GM12878 (cell line): ENCODE data around the gene CIAO2A. TPM values are rescaled to one million over a fixed set of nuclear protein-coding genes. Genes with fewer than 3 reads are reported as not detected.
A peak's percentile ranks its signal among the peaks of the same experiment; 100 is the strongest.

Experiments
- ATAC-seq: fragments of 200-7000 bp; cut with Tn5 transposase; 3 replicates; pipeline ENCODE4 v1.9.1; 2020; ENCODE audit warnings: mild to moderate bottlenecking, moderate library complexity
- Bru-seq: library from RNA; stranded (reverse); fragments of 400-500 nt; gene quantifications from one replicate; lab custom pipeline; 2021; lab: Mats Ljungman, UMichigan
- BruChase-seq, 2 experiments: library from RNA; stranded (reverse); fragments of 400-500 nt; gene quantifications; one replicate each; lab custom pipeline; 2021; lab: Mats Ljungman, UMichigan
- BruUV-seq: library from RNA; stranded (reverse); fragments of 400-500 nt; replicated peaks from 2 replicates; lab custom pipeline; 2021; lab: Mats Ljungman, UMichigan
- CTCF ChIA-PET: fragments of 300-600 bp; sonication (Branson Sonifier 250); formaldehyde crosslinking; extraction: SDS; loops from one replicate; lab custom pipeline; 2021; ENCODE audit warnings: inconsistent platforms; lab: Yijun Ruan, JAX
- POLR2A ChIA-PET: fragments of 350-600 bp; formaldehyde crosslinking; extraction: SDS; loops from one replicate; lab custom pipeline; 2021; ENCODE audit warnings: inconsistent platforms; lab: Charles Lee
- RAD21 ChIA-PET: fragments of 300-600 bp; sonication (Branson Sonifier 250); formaldehyde crosslinking; loops from one replicate; lab custom pipeline; 2023; ENCODE audit warnings: antibody characterized with exemption; ENCODE audit not compliant: unreplicated experiment; lab: Charles Lee
- SMC1A ChIA-PET: fragments of 300-600 bp; sonication (Branson Sonifier 250); formaldehyde crosslinking; loops from one replicate; lab custom pipeline; 2023; ENCODE audit not compliant: unreplicated experiment, uncharacterized antibody; lab: Charles Lee
- DNase-seq: peaks from one replicate; pipeline ENCODE4 v3.0.0-alpha.2; 2011; ENCODE audit warnings: low read depth, low spot score
- FAIRE-seq: peaks from 3 replicates; lab custom pipeline; 2011; peaks lifted over from hg19 to GRCh38; lab: Jason Lieb, UNC
- H2AFZ ChIP-seq: 2 replicates; pipeline ENCODE4 v1.6.0; 2011; ENCODE audit warnings: low read depth, low read length, control low read depth; ENCODE audit not compliant: control insufficient read depth
- H3K27ac ChIP-seq: 2 replicates; pipeline ENCODE4 v1.5.1; 2011; ENCODE audit warnings: control low read depth; ENCODE audit not compliant: control insufficient read depth, insufficient read depth
- H3K27me3 ChIP-seq, 2 experiments: replicated peaks in 1 of 2; 2 replicates each; pipeline versions ENCODE4 v1.6.0 to v1.6.1; 2011; ENCODE audit warnings: low read length in 1 of 2; ENCODE audit not compliant: control insufficient read depth in 2 of 2, insufficient read depth in 2 of 2
- H3K36me3 ChIP-seq, 2 experiments: 2 replicates each; pipeline ENCODE4 v1.5.1; 2011; ENCODE audit warnings: low read length in 1 of 2; ENCODE audit not compliant: control insufficient read depth in 2 of 2, insufficient read depth in 2 of 2
- H3K4me1 ChIP-seq: 2 replicates; pipeline ENCODE4 v1.6.1; 2011; ENCODE audit warnings: mild to moderate bottlenecking, low read length, moderate library complexity, mixed read lengths; ENCODE audit not compliant: control insufficient read depth, insufficient read depth
- H3K4me2 ChIP-seq: 2 replicates; pipeline ENCODE4 v1.6.0; 2011; ENCODE audit warnings: control low read depth; ENCODE audit not compliant: control insufficient read depth, insufficient read depth
- H3K4me3 ChIP-seq: fragments of 200-600 bp; sonication (generic); 2 replicates; pipeline ENCODE4 v1.5.1; 2016
- H3K79me2 ChIP-seq: 2 replicates; pipeline ENCODE4 v1.6.0; 2011; ENCODE audit warnings: low read length; ENCODE audit not compliant: control insufficient read depth, insufficient read depth
- H3K9ac ChIP-seq: 2 replicates; pipeline ENCODE4 v1.8.0; 2011; ENCODE audit warnings: low read length, control low read depth, mixed read lengths; ENCODE audit not compliant: control insufficient read depth, insufficient read depth
- H3K9me3 ChIP-seq: replicated peaks from 3 replicates; pipeline ENCODE4 v1.5.1; 2011; ENCODE audit warnings: mild to moderate bottlenecking, low read length; ENCODE audit not compliant: control insufficient read depth, insufficient read depth
- H4K20me1 ChIP-seq: 2 replicates; pipeline ENCODE4 v1.6.0; 2011; ENCODE audit not compliant: control insufficient read depth, insufficient read depth
- BCLAF1 ChIP-seq: fragments of 450-650 bp; IDR thresholded peaks from 2 replicates; pipeline ENCODE4 v1.6.1; 2017; ENCODE audit warnings: antibody characterized with exemption, mild to moderate bottlenecking, moderate library complexity
- CHD1 ChIP-seq: IDR thresholded peaks from 2 replicates; pipeline ENCODE4 v1.6.1; 2012; ENCODE audit warnings: low read depth, low read length, improper control_type of control experiment
- DPF2 ChIP-seq: fragments of 450-650 bp; IDR thresholded peaks from 2 replicates; pipeline ENCODE4 v1.6.1; 2017; ENCODE audit warnings: mild to moderate bottlenecking
- E2F4 ChIP-seq: IDR thresholded peaks from 2 replicates; pipeline ENCODE4 v1.6.1; 2012; ENCODE audit warnings: low read depth, low read length, improper control_type of control experiment
- ELK1 ChIP-seq: IDR thresholded peaks from 2 replicates; pipeline ENCODE4 v1.6.1; 2012; ENCODE audit warnings: low read depth, low read length, improper control_type of control experiment
- GABPA ChIP-seq: IDR thresholded peaks from 2 replicates; pipeline ENCODE4 v1.6.1; 2014; ENCODE audit warnings: antibody characterized with exemption, low read depth, mild to moderate bottlenecking, inconsistent platforms
- IKZF1 ChIP-seq: fragments of 450-650 bp; conservative IDR thresholded peaks from 2 replicates; pipeline ENCODE4 v1.6.1; 2017; ENCODE audit warnings: antibody characterized with exemption, mild to moderate bottlenecking
- MXI1 ChIP-seq: fragments of 150-350 bp; IDR thresholded peaks from 2 replicates; pipeline ENCODE4 v1.6.1; 2011; ENCODE audit warnings: low read depth, mild to moderate bottlenecking, inconsistent platforms, low read length, improper control_type of control experiment
- POLR2A ChIP-seq: IDR thresholded peaks from 2 replicates; pipeline ENCODE4 v1.6.1; 2011; ENCODE audit warnings: low read depth, mild to moderate bottlenecking, low read length
- RELA ChIP-seq: fragments of 450-650 bp; IDR thresholded peaks from 2 replicates; pipeline ENCODE4 v1.8.0; 2014; ENCODE audit warnings: borderline replicate concordance; ENCODE audit not compliant: partially characterized antibody
- STAT3 ChIP-seq: IDR thresholded peaks from 2 replicates; pipeline ENCODE4 v1.6.1; 2011; ENCODE audit warnings: low read depth, low read length, improper control_type of control experiment
- ZNF384 ChIP-seq: IDR thresholded peaks from 2 replicates; pipeline ENCODE4 v1.6.1; 2012; ENCODE audit warnings: low read depth, mild to moderate bottlenecking, low read length, improper control_type of control experiment, borderline replicate concordance
- WGBS: methylation state at CpG from one replicate; pipeline ENCODE4 v1.1.6; 2016; ENCODE audit warnings: low lambda C conversion rate; ENCODE audit not compliant: insufficient replicate concordance, insufficient coverage; ENCODE audit errors: missing lambda C conversion rate; 5-methylcytosine and 5-hydroxymethylcytosine counted together
- in situ Hi-C: fragments of 300-500 bp; cut with MboI; formaldehyde crosslinking; loops from 9 replicates; pipeline ENCODE4 v1.14.3; 2018; ENCODE audit warnings: mixed read lengths
- intact Hi-C: fragments of 100-400 bp; cut with micrococcal nuclease; formaldehyde crosslinking; loops from one replicate; pipeline ENCODE4 v1.14.2; 2022; ENCODE audit not compliant: unreplicated experiment
- long read RNA-seq, 2 experiments: library from polyadenylated mRNA; unstranded; transcript quantifications; one replicate each; pipeline ENCODE4 v2.0.0, GENCODE V29; 2019 to 2020
- polyA minus RNA-seq, 3 experiments: library from RNA; depleted of rRNA, polyadenylated mRNA; stranded (reverse); fragments of >200 nt; gene quantifications; 2 replicates each; pipeline ENCODE4 v1.2.3, GENCODE V29; 2011
- polyA plus RNA-seq, 11 experiments: library from polyadenylated mRNA; depleted of rRNA in 4 of 11; unstranded in 6 of 11; stranded (reverse) in 5 of 11; fragments of >200 nt; fragmentation: Nextera tagmentation in 4 of 11; fragmentation: Illumina TruSeq in 1 of 11; extraction: Ambion mirVana in 4 of 11; extraction: Trizol in 1 of 11; gene quantifications; 1 replicate in 1 of 11; 2 replicates in 10 of 11; pipeline versions ENCODE4 v1.2.1 to v1.2.3, GENCODE V29; 2011 to 2016; ENCODE audit warnings: inconsistent platforms in 2 of 11, missing spikeins in 2 of 11, low read depth in 1 of 11
- total RNA-seq, 4 experiments: library from RNA; depleted of rRNA in 3 of 4; stranded (reverse); fragments of >200 nt in 3 of 4; fragmentation: Illumina TruSeq in 1 of 4; extraction: Trizol in 1 of 4; gene quantifications; 2 replicates each; pipeline versions ENCODE4 v1.2.1 to v1.2.3, GENCODE V29; 2013 to 2021

Gene CIAO2A
- total RNA-seq (2013; cell fraction: nucleolus; rRNA removed), result 28.6 and 31.7 TPM in 2 replicates
- total RNA-seq (2014; rRNA removed), result 169 and 200 TPM in 2 replicates
- total RNA-seq (2014; rRNA removed; fragmentation: Illumina TruSeq; extraction: Trizol), result 159 and 160 TPM in 2 replicates
- total RNA-seq (2021), result 94.5 and 101 TPM in 2 replicates
- 57.0 TPM for polyA plus RNA-seq (2011; ENCODE audit: low read depth)
- 209 and 341 TPM in 2 replicates for polyA plus RNA-seq (2011; rRNA removed)
- 67.5 and 68.0 TPM in 2 replicates for polyA plus RNA-seq (2011; cell fraction: cytosol; rRNA removed)
- polyA plus RNA-seq (2011; cell fraction: nucleus; rRNA removed), result 38.7 and 42.2 TPM in 2 replicates
- 108 and 116 TPM in 2 replicates for polyA plus RNA-seq (2012)
- 132 and 138 TPM in 2 replicates for polyA plus RNA-seq (2014; fragmentation: Illumina TruSeq; extraction: Trizol)
- 100 to 1,000 TPM; 264 to 303 TPM for polyA plus RNA-seq (2014; fragmentation: Nextera tagmentation; extraction: Ambion mirVana)
- polyA plus RNA-seq (2014; rRNA removed), result 164 and 198 TPM in 2 replicates
- polyA plus RNA-seq (2016; fragmentation: Nextera tagmentation; extraction: Ambion mirVana), result 100 to 1,000 TPM; 399 to 400 TPM
- polyA minus RNA-seq (2011; rRNA and poly(A)+ RNA removed), result 15.3 and 17.4 TPM in 2 replicates
- 13.8 and 19.2 TPM in 2 replicates for polyA minus RNA-seq (2011; cell fraction: cytosol; rRNA and poly(A)+ RNA removed)
- polyA minus RNA-seq (2011; cell fraction: nucleus; rRNA and poly(A)+ RNA removed), result 7.9 and 11.5 TPM in 2 replicates
- percentile 73 among the genes with signal in this experiment for Bru-seq, nascent RNA
- BruChase-seq, experiment 1, labeled RNA remaining after a 6-hour chase, result percentile 82 among the genes with signal in this experiment
- percentile 75 among the genes with signal in this experiment for BruChase-seq, experiment 2, labeled RNA remaining after a 2-hour chase
- long read RNA-seq, experiment 1, transcript CIAO2A-201 (5 exons, 1,105 nt), result major isoform, 65 of 92 reads
- long read RNA-seq, experiment 1, transcript CIAO2A-202 (4 exons, 826 nt), result minor isoform, 18 of 92 reads
- long read RNA-seq, experiment 1, partial matches to known transcripts, result 1 of 92 reads
- long read RNA-seq, experiment 1, other reads (novel, unspliced or antisense), result 7 of 92 reads
- long read RNA-seq, experiment 2, transcript CIAO2A-202 (4 exons, 826 nt), result minor isoform, 54 of 373 reads
- long read RNA-seq, experiment 2, transcript CIAO2A-201 (5 exons, 1,105 nt), result major isoform, 305 of 373 reads
- long read RNA-seq, experiment 2, partial matches to known transcripts, result 1 of 373 reads
- long read RNA-seq, experiment 2, other reads (novel, unspliced or antisense), result 12 of 373 reads

- H4K20me1 ChIP-seq, result no peaks in the 10 kb centered on the region
- POLR2A ChIA-PET, result interaction anchor here (0.6 to 4.2 kb wide), 13 partner anchors 10 to 425 kb away, joined by 3 to 21 read pairs (median 4); partner anchors contain the start of genes PPIB and SNX22
- peak; percentile 96 for FAIRE-seq
- TF ChIP-seq ELK1 (peak; percentile 55; the same call in 1 of the 2 replicates), POLR2A (peak; percentile 66; the same call in 1 of the 2 replicates), ZNF384 (no peak), STAT3 (peak; percentile 90; the same call in 1 of the 2 replicates), IKZF1 (peak; percentile 98), DPF2 (0 out of 2 replicates have a peak, but pooled peaks have one; percentile 2), BCLAF1 (no peak), GABPA (peak; percentile 81), RELA (peak; percentile 13), MXI1 (peak; percentile 63; the same call in 1 of the 2 replicates), CHD1 (peak; percentile 59; the same call in 1 of the 2 replicates), E2F4 (peak; percentile 80)
Observed at GRCh38 chr15:64093627-64094417, at the start of gene CIAO2A. TSS of gene CIAO2A (minus strand) at chr15:64093838. CDS start at chr15:64093768, 70 bp downstream.

More at GRCh38 chr15:64093627-64094417, at the start of gene CIAO2A:
- peak within 1 kb of the TSS; percentile 94 for H3K27ac ChIP-seq
- peak within 1 kb of the TSS; percentile 96 for H3K4me3 ChIP-seq
- DNase-seq (peak; percentile 99), ATAC-seq (peak; percentile 74)
- ChIA-PET RAD21 (interaction anchor here (0.8 to 2.7 kb wide), 19 partner anchors 8 to 902 kb away, joined by 3 to 18 read pairs (median 4); partner anchors contain the start of gene PPIB), CTCF (interaction anchor here (0.8 to 7.2 kb wide), 18 partner anchors 8 to 495 kb away, joined by 3 to 73 read pairs (median 5); partner anchors contain the start of genes DAPK2 and PPIB), SMC1A (interaction anchor here (0.6 to 2.5 kb wide), 20 partner anchors 10 to 583 kb away, joined by 3 to 10 read pairs (median 3); no protein-coding TSS in a partner anchor)
- H3K36me3 ChIP-seq, result no peaks in the 10 kb centered on the region; a peak in 1 of 4 replicates
- in situ Hi-C loops (no loop called here), intact Hi-C loops (loop anchor here (1.0 to 10.0 kb wide), 4 partner anchors 59 to 619 kb away; partner anchors contain the start of genes PCLAF, TRIP4 and USP3)
- no TSS peak for BruUV-seq
- H3K9ac ChIP-seq, result peak within 1 kb of the TSS; percentile 85
- peaks cover 87% of the 10 kb centered on the region for H3K79me2 ChIP-seq
- under 1% methylated on average over 41 of the region's 41 CpGs for WGBS
- H2AFZ ChIP-seq, result peak within 1 kb of the TSS; percentile 98
- no peaks in the 10 kb centered on the region for H3K9me3 ChIP-seq
- H3K27me3 ChIP-seq, result no peaks in the 10 kb centered on the region
- H3K4me2 ChIP-seq, result peak within 1 kb of the TSS; percentile 90
- H3K4me1 ChIP-seq, result peaks cover 32% of the 10 kb centered on the region
